Astrocyte (in vitro differentiated cells and primary cell): Measurements from ENCODE around the gene PRSS12. TPM values are rescaled to one million over a fixed set of nuclear protein-coding genes. Genes with fewer than 3 reads are reported as not detected.

Experiments
- DNase-seq: peaks from one replicate; pipeline ENCODE4 v3.0.0-alpha.2; 2010; ENCODE audit warnings: low read depth
- FAIRE-seq: peaks from 2 replicates; lab custom pipeline; 2011; peaks lifted over from hg19 to GRCh38; lab: Jason Lieb, UNC
- H2AFZ ChIP-seq: 2 replicates; pipeline ENCODE4 v1.6.0; 2012; ENCODE audit warnings: low read depth, low read length, inconsistent platforms
- H3K27ac ChIP-seq: 2 replicates; pipeline ENCODE4 v1.5.1; 2011; ENCODE audit warnings: low read depth, low read length, inconsistent platforms
- H3K27me3 ChIP-seq: 2 replicates; pipeline ENCODE4 v1.6.0; 2011; ENCODE audit warnings: low read length, inconsistent platforms; ENCODE audit not compliant: insufficient read depth
- H3K36me3 ChIP-seq: 2 replicates; pipeline ENCODE4 v1.5.1; 2011; ENCODE audit warnings: low read length, inconsistent platforms; ENCODE audit not compliant: insufficient read depth
- H3K4me1 ChIP-seq: 2 replicates; pipeline ENCODE4 v1.5.1; 2011; ENCODE audit warnings: low read length, inconsistent platforms; ENCODE audit not compliant: insufficient read depth
- H3K4me2 ChIP-seq: 2 replicates; pipeline ENCODE4 v1.6.0; 2012; ENCODE audit warnings: low read length, inconsistent platforms
- H3K4me3 ChIP-seq: 2 replicates; pipeline ENCODE4 v1.5.1; 2011; ENCODE audit warnings: low read depth, mild to moderate bottlenecking, low read length, inconsistent platforms; ENCODE audit not compliant: insufficient read depth
- H3K79me2 ChIP-seq: 2 replicates; pipeline ENCODE4 v1.6.0; 2012; ENCODE audit warnings: mild to moderate bottlenecking, low read length, inconsistent platforms; ENCODE audit not compliant: insufficient read depth
- H3K9ac ChIP-seq: 2 replicates; pipeline ENCODE4 v1.6.0; 2012; ENCODE audit warnings: mild to moderate bottlenecking, low read length, inconsistent platforms
- H3K9me3 ChIP-seq: 2 replicates; pipeline ENCODE4 v1.5.1; 2012; ENCODE audit warnings: low read depth, mild to moderate bottlenecking, low read length, inconsistent platforms; ENCODE audit not compliant: insufficient read depth
- H4K20me1 ChIP-seq: 2 replicates; pipeline ENCODE4 v1.6.0; 2012; ENCODE audit warnings: low read length, inconsistent platforms; ENCODE audit not compliant: insufficient read depth
- H3K27ac Mint-ChIP-seq: one replicate; pipeline ENCODE4 v1.8.0; 2021; ENCODE audit warnings: mild to moderate bottlenecking, mixed read lengths; ENCODE audit not compliant: unreplicated experiment
- H3K27me3 Mint-ChIP-seq: one replicate; pipeline ENCODE4 v1.8.0; 2021; ENCODE audit warnings: low read depth, mixed read lengths; ENCODE audit not compliant: unreplicated experiment
- H3K36me3 Mint-ChIP-seq: one replicate; pipeline ENCODE4 v1.8.0; 2021; ENCODE audit warnings: low read depth, mixed read lengths; ENCODE audit not compliant: unreplicated experiment
- H3K4me1 Mint-ChIP-seq: one replicate; pipeline ENCODE4 v1.8.0; 2021; ENCODE audit warnings: low read depth, mixed read lengths; ENCODE audit not compliant: unreplicated experiment
- H3K4me3 Mint-ChIP-seq: one replicate; pipeline ENCODE4 v1.8.0; 2021; ENCODE audit warnings: mild to moderate bottlenecking, moderate library complexity, mixed read lengths; ENCODE audit not compliant: unreplicated experiment
- H3K9me3 Mint-ChIP-seq: one replicate; pipeline ENCODE4 v1.8.0; 2021; ENCODE audit warnings: mild to moderate bottlenecking, mixed read lengths; ENCODE audit not compliant: unreplicated experiment
- CTCF ChIP-seq: IDR thresholded peaks from 2 replicates; pipeline ENCODE4 v1.5.1; 2011; ENCODE audit warnings: low read depth, mild to moderate bottlenecking, inconsistent platforms, low read length, moderate library complexity; ENCODE audit not compliant: insufficient read depth
- EZH2 ChIP-seq: IDR thresholded peaks from 2 replicates; pipeline ENCODE4 v1.6.1; 2012; ENCODE audit warnings: mild to moderate bottlenecking, low read length, inconsistent platforms; ENCODE audit not compliant: insufficient read depth
- total RNA-seq: library from RNA; stranded (reverse); gene quantifications from 2 replicates; pipeline ENCODE4 v1.2.1, GENCODE V29; 2021

The PRSS12 gene
- total RNA-seq, 1 donor from 2014 or later, result 4.1 TPM

GRCh38 chr4:118338518-118338917 is 14.3 kb downstream of the PRSS12 start:
- H3K36me3 Mint-ChIP-seq, result no peaks in the 10 kb centered on the region
- no peaks in the 10 kb centered on the region for H3K9me3 ChIP-seq
- TF ChIP-seq CTCF, result no peak
- no peak for TF ChIP-seq EZH2
- no peak overlapping the region for H3K4me3 ChIP-seq
- H3K27me3 ChIP-seq, result no peaks in the 10 kb centered on the region
- H3K4me1 Mint-ChIP-seq, result no peaks in the 10 kb centered on the region
- no peak for FAIRE-seq
- H3K27me3 Mint-ChIP-seq, result no peaks in the 10 kb centered on the region
- H3K9me3 Mint-ChIP-seq, result no peaks in the 10 kb centered on the region
- no peaks in the 10 kb centered on the region for H4K20me1 ChIP-seq
- H3K79me2 ChIP-seq, result no peaks in the 10 kb centered on the region
- peak overlapping the region; percentile 64 for H3K27ac ChIP-seq
- DNase-seq, result no peak
- peaks cover 14% of the 10 kb centered on the region for H3K4me1 ChIP-seq
- no peak overlapping the region for H3K27ac Mint-ChIP-seq
- H3K9ac ChIP-seq, result peak overlapping the region; percentile 7
- no peak overlapping the region for H3K4me3 Mint-ChIP-seq
- peak overlapping the region; percentile 29 for H3K4me2 ChIP-seq
- no peaks in the 10 kb centered on the region for H3K36me3 ChIP-seq
- no peak overlapping the region for H2AFZ ChIP-seq

GRCh38 chr4:118337954-118338353 is 14.8 kb downstream of the PRSS12 start:
- DNase-seq (no peak), FAIRE-seq (no peak)
- Histone ChIP-seq H3K27me3 (no peaks in the 10 kb centered on the region), H3K9me3 (no peaks in the 10 kb centered on the region), H2AFZ (no peak overlapping the region), H3K27ac (no peak overlapping the region), H3K4me3 (no peak overlapping the region), H4K20me1 (no peaks in the 10 kb centered on the region), H3K36me3 (no peaks in the 10 kb centered on the region), H3K79me2 (no peaks in the 10 kb centered on the region), H3K9ac (no peak overlapping the region), H3K4me2 (no peak overlapping the region), H3K4me1 (peaks cover 14% of the 10 kb centered on the region)
- H3K4me3 Mint-ChIP-seq, result no peak overlapping the region
- H3K4me1 Mint-ChIP-seq, result no peaks in the 10 kb centered on the region
- H3K27ac Mint-ChIP-seq, result no peak overlapping the region
- no peaks in the 10 kb centered on the region for H3K9me3 Mint-ChIP-seq
- no peaks in the 10 kb centered on the region for H3K27me3 Mint-ChIP-seq
- no peaks in the 10 kb centered on the region for H3K36me3 Mint-ChIP-seq
- TF ChIP-seq CTCF (no peak), EZH2 (no peak)

GRCh38 chr4:118335774-118336173 is 17.0 kb downstream of the PRSS12 start:
- Histone ChIP-seq H4K20me1 (no peaks in the 10 kb centered on the region), H3K4me1 (peaks cover 14% of the 10 kb centered on the region), H3K36me3 (no peaks in the 10 kb centered on the region), H3K27ac (no peak overlapping the region), H3K79me2 (no peaks in the 10 kb centered on the region), H3K9ac (no peak overlapping the region), H3K9me3 (no peaks in the 10 kb centered on the region), H2AFZ (no peak overlapping the region), H3K4me2 (no peak overlapping the region), H3K27me3 (no peaks in the 10 kb centered on the region), H3K4me3 (no peak overlapping the region)
- no peak for FAIRE-seq
- DNase-seq, result no peak
- no peaks in the 10 kb centered on the region for H3K9me3 Mint-ChIP-seq
- no peak for TF ChIP-seq CTCF
- no peak for TF ChIP-seq EZH2
- H3K36me3 Mint-ChIP-seq, result no peaks in the 10 kb centered on the region
- H3K27ac Mint-ChIP-seq, result no peak overlapping the region
- no peaks in the 10 kb centered on the region for H3K4me1 Mint-ChIP-seq
- no peaks in the 10 kb centered on the region for H3K27me3 Mint-ChIP-seq
- H3K4me3 Mint-ChIP-seq, result no peak overlapping the region
